ENCODE measurements around the gene GALNT18. TPM values are rescaled to one million over a fixed set of nuclear protein-coding genes. Genes with fewer than 3 reads are reported as not detected.

Gene GALNT18
- polyA plus RNA-seq, 1 donor from 2014 or later: 7.6 TPM

DNA sequence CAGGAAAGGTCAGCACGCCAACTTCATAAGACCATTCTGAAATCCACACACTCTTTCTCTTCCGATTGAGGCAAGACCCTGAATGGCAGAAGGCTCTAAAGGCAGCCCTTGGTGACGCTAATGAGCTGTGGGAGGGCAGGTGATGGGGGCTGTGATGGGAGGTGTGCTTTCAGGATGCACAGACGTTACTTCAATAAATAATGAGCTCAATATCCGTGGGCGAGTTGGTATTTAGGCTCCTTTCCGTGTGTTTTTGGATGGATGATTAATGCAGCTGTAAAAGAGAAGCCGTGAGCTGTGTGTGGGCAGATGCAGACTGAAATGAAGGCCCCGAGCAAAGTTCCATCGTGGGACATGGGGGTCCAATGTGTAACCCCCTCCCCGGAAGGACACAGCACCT, 138.2 kb downstream of the GALNT18 start:
- H2AFZ ChIP-seq (ENCODE audit: low read depth, low read length): no peak overlapping the region
- no peak overlapping the region for H3K9ac ChIP-seq (ENCODE audit: low read length)
- no peaks in the 10 kb centered on the region for H3K79me2 ChIP-seq (replicated peaks; ENCODE audit: insufficient read depth, low read length)
- no peaks in the 10 kb centered on the region for H3K27me3 ChIP-seq (ENCODE audit: insufficient read depth, low read depth, low read length)
- no peak overlapping the region for H3K27ac ChIP-seq (ENCODE audit: low read length)
- H4K20me1 ChIP-seq (ENCODE audit: insufficient read depth): no peaks in the 10 kb centered on the region
- TF ChIP-seq MXI1 (conservative IDR thresholded peaks at IDR 0.05; ENCODE audit: poor library complexity, severe bottlenecking) (no peak), EP300 (conservative IDR thresholded peaks at IDR 0.05; ENCODE audit: poor library complexity, severe bottlenecking) (no peak), EZH2 (IDR thresholded peaks at IDR 0.05; ENCODE audit: borderline replicate concordance, insufficient read depth, low read length, poor library complexity, severe bottlenecking) (no peak), TAF1 (IDR thresholded peaks at IDR 0.05; ENCODE audit: low read depth) (no peak), POLR2AphosphoS5 (IDR thresholded peaks at IDR 0.05) (no peak), CTCF (IDR thresholded peaks at IDR 0.05; ENCODE audit: poor library complexity, severe bottlenecking) (no peak), SMC3 (conservative IDR thresholded peaks at IDR 0.05; ENCODE audit: poor library complexity) (no peak), RAD21 (conservative IDR thresholded peaks at IDR 0.05) (no peak)
- TF ChIP-seq, protein P1, sequence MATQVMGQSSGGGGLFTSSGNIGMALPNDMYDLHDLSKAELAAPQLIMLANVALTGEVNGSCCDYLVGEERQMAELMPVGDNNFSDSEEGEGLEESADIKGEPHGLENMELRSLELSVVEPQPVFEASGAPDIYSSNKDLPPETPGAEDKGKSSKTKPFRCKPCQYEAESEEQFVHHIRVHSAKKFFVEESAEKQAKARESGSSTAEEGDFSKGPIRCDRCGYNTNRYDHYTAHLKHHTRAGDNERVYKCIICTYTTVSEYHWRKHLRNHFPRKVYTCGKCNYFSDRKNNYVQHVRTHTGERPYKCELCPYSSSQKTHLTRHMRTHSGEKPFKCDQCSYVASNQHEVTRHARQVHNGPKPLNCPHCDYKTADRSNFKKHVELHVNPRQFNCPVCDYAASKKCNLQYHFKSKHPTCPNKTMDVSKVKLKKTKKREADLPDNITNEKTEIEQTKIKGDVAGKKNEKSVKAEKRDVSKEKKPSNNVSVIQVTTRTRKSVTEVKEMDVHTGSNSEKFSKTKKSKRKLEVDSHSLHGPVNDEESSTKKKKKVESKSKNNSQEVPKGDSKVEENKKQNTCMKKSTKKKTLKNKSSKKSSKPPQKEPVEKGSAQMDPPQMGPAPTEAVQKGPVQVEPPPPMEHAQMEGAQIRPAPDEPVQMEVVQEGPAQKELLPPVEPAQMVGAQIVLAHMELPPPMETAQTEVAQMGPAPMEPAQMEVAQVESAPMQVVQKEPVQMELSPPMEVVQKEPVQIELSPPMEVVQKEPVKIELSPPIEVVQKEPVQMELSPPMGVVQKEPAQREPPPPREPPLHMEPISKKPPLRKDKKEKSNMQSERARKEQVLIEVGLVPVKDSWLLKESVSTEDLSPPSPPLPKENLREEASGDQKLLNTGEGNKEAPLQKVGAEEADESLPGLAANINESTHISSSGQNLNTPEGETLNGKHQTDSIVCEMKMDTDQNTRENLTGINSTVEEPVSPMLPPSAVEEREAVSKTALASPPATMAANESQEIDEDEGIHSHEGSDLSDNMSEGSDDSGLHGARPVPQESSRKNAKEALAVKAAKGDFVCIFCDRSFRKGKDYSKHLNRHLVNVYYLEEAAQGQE (IDR thresholded peaks at IDR 0.05; ENCODE audit: borderline replicate concordance): no peak
- H3K9me2 ChIP-seq (ENCODE audit: insufficient read depth, low read length): no peaks in the 10 kb centered on the region
- H3K36me3 ChIP-seq (ENCODE audit: insufficient read depth, low read length): no peaks in the 10 kb centered on the region
- no peaks in the 10 kb centered on the region for H3K9me3 ChIP-seq (ENCODE audit: low read length)
- no peaks in the 10 kb centered on the region for H3F3A ChIP-seq (ENCODE audit: insufficient read depth, low read length, poor library complexity, severe bottlenecking)
- H3K4me3 ChIP-seq (ENCODE audit: low read length): no peak overlapping the region
- no peak overlapping the region for H3K4me2 ChIP-seq (ENCODE audit: low read length)

- Histone ChIP-seq H2AFZ (ENCODE audit: low read depth, low read length) (no peak overlapping the region), H3F3A (ENCODE audit: insufficient read depth, low read length, poor library complexity, severe bottlenecking) (no peaks in the 10 kb centered on the region), H3K4me3 (ENCODE audit: low read length) (no peak overlapping the region), H3K79me2 (replicated peaks; ENCODE audit: insufficient read depth, low read length) (no peaks in the 10 kb centered on the region), H3K27me3 (ENCODE audit: insufficient read depth, low read depth, low read length) (no peaks in the 10 kb centered on the region), H3K36me3 (ENCODE audit: insufficient read depth, low read length) (no peaks in the 10 kb centered on the region), H3K9ac (ENCODE audit: low read length) (no peak overlapping the region), H3K9me3 (ENCODE audit: low read length) (no peaks in the 10 kb centered on the region), H3K4me2 (ENCODE audit: low read length) (no peak overlapping the region), H3K9me2 (ENCODE audit: insufficient read depth, low read length) (no peaks in the 10 kb centered on the region), H3K27ac (ENCODE audit: low read length) (no peak overlapping the region), H4K20me1 (ENCODE audit: insufficient read depth) (no peaks in the 10 kb centered on the region)
- TF ChIP-seq, protein P1 (IDR thresholded peaks at IDR 0.05; ENCODE audit: borderline replicate concordance): no peak
- no peak for TF ChIP-seq EZH2 (IDR thresholded peaks at IDR 0.05; ENCODE audit: borderline replicate concordance, insufficient read depth, low read length, poor library complexity, severe bottlenecking)
- TF ChIP-seq POLR2AphosphoS5 (IDR thresholded peaks at IDR 0.05): no peak
- no peak for TF ChIP-seq CTCF (IDR thresholded peaks at IDR 0.05; ENCODE audit: poor library complexity, severe bottlenecking)
- TF ChIP-seq SMC3 (conservative IDR thresholded peaks at IDR 0.05; ENCODE audit: poor library complexity): no peak
- TF ChIP-seq EP300 (conservative IDR thresholded peaks at IDR 0.05; ENCODE audit: poor library complexity, severe bottlenecking): no peak
- no peak for TF ChIP-seq RAD21 (conservative IDR thresholded peaks at IDR 0.05)
- TF ChIP-seq MXI1 (conservative IDR thresholded peaks at IDR 0.05; ENCODE audit: poor library complexity, severe bottlenecking): no peak
- no peak for TF ChIP-seq TAF1 (IDR thresholded peaks at IDR 0.05; ENCODE audit: low read depth)
These were observed 139.1 kb downstream of the GALNT18 start for GRCh38 chr11:11482730-11483129.

Data from neural cell (in vitro differentiated cells).